Suppressor macrophage treated with lipopolysaccharide for 1 hour (primary cell): ENCODE results near the gene VCL.
"Not testable (repeated sequence)": the region's sequence is repeated elsewhere in the genome, so short reads cannot be mapped to it uniquely, and the experiment has no call there.

Experiments
- DNase-seq, 3 donors: peaks; one replicate each; pipeline ENCODE4 v3.0.0-alpha.2; 2020 to 2022

Gene VCL

GRCh38 chr10:74044419-74044818 is 46.5 kb downstream of the VCL start:
- no peak for DNase-seq

- DNase-seq: peak in 1 of 3 donors; percentile 40
Measured at GRCh38 chr10:74047304-74047703, 49.4 kb downstream of the VCL start.

GRCh38 chr10:74047871-74048270 is 50.0 kb downstream of the VCL start:
- peak; percentile 48 to 58 (median 50) for DNase-seq

- DNase-seq: no peak
Measured at GRCh38 chr10:74048433-74048832, 50.5 kb downstream of the VCL start.

- DNase-seq: no peak
Measured at GRCh38 chr10:74049955-74050354, 52.0 kb downstream of the VCL start.

- DNase-seq: no peak
Measured at GRCh38 chr10:74050653-74051052, 52.7 kb downstream of the VCL start.

- no peak for DNase-seq
Measured at GRCh38 chr10:74051736-74052342, 53.9 kb downstream of the VCL start.

- DNase-seq: no peak
Measured at GRCh38 chr10:74052994-74053393, 55.1 kb downstream of the VCL start.

GRCh38 chr10:74055383-74056049 is 57.6 kb downstream of the VCL start:
- DNase-seq: no peak

GRCh38 chr10:74056050-74056818 is 58.3 kb downstream of the VCL start:
- peak; percentile 29 to 66 (median 53) for DNase-seq

- DNase-seq: no peak
Measured at GRCh38 chr10:74058071-74058470, 60.2 kb downstream of the VCL start.

GRCh38 chr10:74058658-74059057 is 60.7 kb downstream of the VCL start:
- DNase-seq: no peak

GRCh38 chr10:74061104-74061503 is 63.2 kb downstream of the VCL start:
- DNase-seq: no peak

- not testable (repeated sequence) for DNase-seq
Measured at GRCh38 chr10:74061978-74062377, 64.1 kb downstream of the VCL start.

GRCh38 chr10:74063256-74063655 is 65.3 kb downstream of the VCL start:
- no peak for DNase-seq

- no peak for DNase-seq
Measured at GRCh38 chr10:74067373-74068352, 69.7 kb downstream of the VCL start.

- no peak for DNase-seq
Measured at GRCh38 chr10:74071157-74071556, 73.2 kb downstream of the VCL start.

- DNase-seq: no peak
Measured at GRCh38 chr10:74072503-74072902, 74.6 kb downstream of the VCL start.

GRCh38 chr10:74075906-74076305 is 78.0 kb downstream of the VCL start:
- no peak for DNase-seq

GRCh38 chr10:74076961-74077360 is 79.0 kb downstream of the VCL start:
- DNase-seq: no peak

GRCh38 chr10:74077416-74077815 is 79.5 kb downstream of the VCL start:
- no peak for DNase-seq

GRCh38 chr10:74078037-74078436 is 80.1 kb downstream of the VCL start:
- peak; percentile 22 to 58 (median 47) for DNase-seq
